NT2/D1 (cell line): ENCODE measurements around the gene LONP2.
A peak's percentile ranks its signal among the peaks of the same experiment; 100 is the strongest.
"Not testable (repeated sequence)": the region's sequence is repeated elsewhere in the genome, so short reads cannot be mapped to it uniquely, and the experiment has no call there.

ENCODE experiments used
- DNase-seq: peaks from one replicate; pipeline ENCODE4 v3.0.0-alpha.2; 2011; ENCODE audit warnings: low read depth, low spot score
- H3K27me3 ChIP-seq: 2 replicates; pipeline ENCODE4 v1.6.0; 2011; ENCODE audit warnings: mild to moderate bottlenecking; ENCODE audit not compliant: insufficient read length, insufficient read depth
- H3K36me3 ChIP-seq: 2 replicates; pipeline ENCODE4 v1.6.1; 2011; ENCODE audit warnings: mild to moderate bottlenecking, low read length, mixed read lengths; ENCODE audit not compliant: insufficient read depth, insufficient read length
- H3K4me1 ChIP-seq: 2 replicates; pipeline ENCODE4 v1.5.1; 2011; ENCODE audit not compliant: insufficient read depth, insufficient read length
- H3K4me3 ChIP-seq: 2 replicates; pipeline ENCODE4 v1.5.1; 2011; ENCODE audit warnings: low read depth; ENCODE audit not compliant: insufficient read length
- H3K9ac ChIP-seq: 2 replicates; pipeline ENCODE4 v1.6.0; 2011; ENCODE audit warnings: low read depth; ENCODE audit not compliant: insufficient read length
- H3K9me3 ChIP-seq: 2 replicates; pipeline ENCODE4 v1.5.1; 2011; ENCODE audit warnings: mild to moderate bottlenecking, low read length; ENCODE audit not compliant: insufficient read depth
- SUZ12 ChIP-seq: IDR thresholded peaks from 2 replicates; pipeline ENCODE4 v1.6.1; 2011; ENCODE audit not compliant: insufficient read length, insufficient read depth; ENCODE audit errors: extremely low read depth
- YY1 ChIP-seq: IDR thresholded peaks from 2 replicates; pipeline ENCODE4 v1.6.1; 2011; ENCODE audit not compliant: insufficient read length, insufficient read depth
- ZNF274 ChIP-seq: IDR thresholded peaks from 2 replicates; pipeline ENCODE4 v1.6.1; 2011; ENCODE audit warnings: mild to moderate bottlenecking, low read depth, low read length

Gene LONP2

DNA sequence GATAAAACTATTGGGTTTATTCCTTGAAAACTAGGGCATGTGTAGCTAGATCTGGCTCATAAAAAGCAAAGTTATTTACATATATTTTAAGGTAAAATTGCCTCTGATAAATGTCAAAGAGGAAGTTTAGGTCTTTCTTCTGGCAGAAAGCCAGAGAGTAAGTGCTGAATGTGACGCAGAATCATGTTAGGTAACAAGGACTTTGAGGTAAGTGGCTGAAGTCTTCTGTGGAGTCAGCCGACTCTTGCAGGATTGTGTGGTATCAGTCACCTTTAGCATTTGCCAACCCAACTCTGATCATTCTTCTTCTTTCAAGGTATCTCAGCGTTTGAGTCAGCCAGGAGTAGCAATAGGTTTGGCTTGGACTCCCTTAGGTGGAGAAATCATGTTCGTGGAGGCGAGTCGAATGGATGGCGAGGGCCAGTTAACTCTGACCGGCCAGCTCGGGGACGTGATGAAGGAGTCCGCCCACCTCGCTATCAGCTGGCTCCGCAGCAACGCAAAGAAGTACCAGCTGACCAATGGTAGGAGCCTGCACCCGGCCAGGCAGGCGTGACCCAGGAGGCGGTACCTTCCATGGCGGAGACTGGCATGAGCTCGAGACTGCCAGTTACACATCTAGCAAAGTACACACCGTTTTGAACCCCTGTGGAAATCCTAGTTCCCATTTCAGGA, 103.2 kb downstream of the LONP2 start:
- no peaks in the 10 kb centered on the region for H3K27me3 ChIP-seq
- H3K9ac ChIP-seq, result no peak overlapping the region
- DNase-seq, result no peak
- no peaks in the 10 kb centered on the region for H3K4me1 ChIP-seq
- peaks cover 57% of the 10 kb centered on the region for H3K36me3 ChIP-seq
- no peak overlapping the region for H3K4me3 ChIP-seq
- no peaks in the 10 kb centered on the region for H3K9me3 ChIP-seq
- TF ChIP-seq SUZ12, result no peak
- TF ChIP-seq ZNF274, result no peak
- no peak for TF ChIP-seq YY1

DNA sequence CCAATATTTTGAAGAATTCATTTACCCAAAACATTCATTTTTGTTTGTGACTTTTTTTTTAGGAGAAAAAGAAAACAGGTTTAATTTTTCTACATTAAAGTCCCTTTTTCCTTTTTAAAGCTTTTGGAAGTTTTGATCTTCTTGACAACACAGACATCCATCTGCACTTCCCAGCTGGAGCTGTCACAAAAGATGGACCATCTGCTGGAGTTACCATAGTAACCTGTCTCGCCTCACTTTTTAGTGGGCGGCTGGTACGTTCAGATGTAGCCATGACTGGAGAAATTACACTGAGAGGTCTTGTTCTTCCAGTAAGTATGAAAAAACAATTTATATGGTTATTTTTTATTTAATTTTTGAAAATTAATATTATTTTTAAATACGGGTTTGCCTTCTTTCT, 103.9 kb downstream of the LONP2 start:
- H3K4me3 ChIP-seq, result no peak overlapping the region
- DNase-seq, result no peak
- no peaks in the 10 kb centered on the region for H3K4me1 ChIP-seq
- H3K9ac ChIP-seq, result no peak overlapping the region
- H3K9me3 ChIP-seq, result no peaks in the 10 kb centered on the region
- no peaks in the 10 kb centered on the region for H3K27me3 ChIP-seq
- TF ChIP-seq SUZ12 (no peak), YY1 (no peak), ZNF274 (no peak)
- H3K36me3 ChIP-seq, result peaks cover 57% of the 10 kb centered on the region

- DNase-seq, result no peak
- Histone ChIP-seq H3K9ac (no peak overlapping the region), H3K36me3 (peaks cover 63% of the 10 kb centered on the region), H3K4me1 (no peaks in the 10 kb centered on the region), H3K4me3 (no peak overlapping the region), H3K27me3 (no peaks in the 10 kb centered on the region), H3K9me3 (no peaks in the 10 kb centered on the region)
- TF ChIP-seq SUZ12 (no peak), ZNF274 (no peak), YY1 (no peak)
Measured at GRCh38 chr16:48350736-48351135, 106.6 kb downstream of the LONP2 start.

DNA sequence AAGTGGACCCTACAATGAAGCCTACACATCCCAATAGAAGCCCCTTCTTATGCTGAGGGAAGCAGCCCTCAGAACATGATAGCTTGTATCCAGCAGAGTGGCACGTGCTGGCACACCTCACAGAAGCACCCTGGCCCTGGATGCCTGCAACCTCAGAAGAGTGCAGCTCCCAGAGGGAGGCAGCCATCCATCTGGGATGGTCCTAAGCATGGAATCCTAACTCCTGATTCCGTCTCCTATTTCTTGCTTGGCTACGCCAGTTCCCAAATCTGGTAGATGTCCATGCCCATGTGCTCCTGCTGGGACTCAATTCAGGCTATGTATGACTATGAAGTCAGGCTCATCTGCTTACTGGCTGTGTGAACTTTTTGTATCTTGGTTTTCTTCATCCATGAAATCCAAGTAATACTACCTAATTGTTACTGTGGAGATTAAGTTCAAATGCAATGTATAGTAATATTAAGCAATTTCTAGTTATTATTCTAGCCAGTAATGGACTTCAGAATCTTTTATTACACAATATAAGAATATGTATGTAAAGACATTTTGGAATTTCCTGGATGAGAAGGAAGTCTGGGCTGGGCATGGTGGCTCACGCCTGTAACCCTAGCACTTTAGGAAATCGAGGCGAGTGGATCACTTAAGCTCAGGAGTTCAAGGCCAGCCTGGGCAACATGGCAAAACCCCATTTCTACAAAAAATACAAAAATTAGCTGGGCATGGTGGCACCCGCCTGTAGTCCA, 108.7 kb downstream of the LONP2 start:
- no peaks in the 10 kb centered on the region for H3K9me3 ChIP-seq
- no peaks in the 10 kb centered on the region for H3K4me1 ChIP-seq
- no peak overlapping the region for H3K4me3 ChIP-seq
- TF ChIP-seq SUZ12, result no peak
- no peak for TF ChIP-seq ZNF274
- no peak for TF ChIP-seq YY1
- no peaks in the 10 kb centered on the region for H3K27me3 ChIP-seq
- no peak for DNase-seq
- no peak overlapping the region for H3K9ac ChIP-seq
- peaks cover 67% of the 10 kb centered on the region for H3K36me3 ChIP-seq

GRCh38 chr16:48353565-48354163, 109.6 kb downstream of the LONP2 start:
- H3K4me3 ChIP-seq, result no peak overlapping the region
- H3K9ac ChIP-seq, result no peak overlapping the region
- no peaks in the 10 kb centered on the region for H3K27me3 ChIP-seq
- no peaks in the 10 kb centered on the region for H3K9me3 ChIP-seq
- peak; percentile 63 for DNase-seq
- H3K36me3 ChIP-seq, result peaks cover 63% of the 10 kb centered on the region
- H3K4me1 ChIP-seq, result no peaks in the 10 kb centered on the region
- no peak for TF ChIP-seq ZNF274
- no peak for TF ChIP-seq YY1
- TF ChIP-seq SUZ12, result no peak

GRCh38 chr16:48354385-48354784, 110.3 kb downstream of the LONP2 start:
- not testable (repeated sequence) for H3K27me3 ChIP-seq, H3K4me3 ChIP-seq, H3K4me1 ChIP-seq, H3K9me3 ChIP-seq, H3K9ac ChIP-seq, DNase-seq
- peaks cover 58% of the 10 kb centered on the region for H3K36me3 ChIP-seq

- Histone ChIP-seq H3K9ac (no peak overlapping the region), H3K4me1 (no peaks in the 10 kb centered on the region), H3K4me3 (no peak overlapping the region), H3K36me3 (peaks cover 50% of the 10 kb centered on the region), H3K9me3 (no peaks in the 10 kb centered on the region), H3K27me3 (no peaks in the 10 kb centered on the region)
- TF ChIP-seq YY1 (no peak), ZNF274 (no peak), SUZ12 (no peak)
- DNase-seq, result no peak
Measured at GRCh38 chr16:48354877-48355855, 111.1 kb downstream of the LONP2 start.
